Transverse colon (tissue), 4 donors: ENCODE data around the gene TMTC2.
"Not testable (repeated sequence)": the region's sequence is repeated elsewhere in the genome, so short reads cannot be mapped to it uniquely, and the experiment has no call there.

Experiments used
- EP300 ChIP-seq: sonication (generic); formaldehyde crosslinking; IDR thresholded peaks from one replicate; pipeline ENCODE4 v1.6.1; 2017; ENCODE audit warnings: antibody characterized with exemption, low read depth
- POLR2A ChIP-seq: fragments of 450-650 bp; IDR thresholded peaks from one replicate; pipeline ENCODE4 v1.6.1; 2016; ENCODE audit warnings: antibody characterized with exemption, mild to moderate bottlenecking, moderate library complexity
- POLR2AphosphoS5 ChIP-seq, 3 donors: sonication (generic); formaldehyde crosslinking; IDR thresholded peaks; one replicate each; pipeline ENCODE4 v1.6.1; 2016; ENCODE audit warnings: antibody characterized with exemption in 3 of 3
- TF ChIP-seq, protein P1 (sequence below), 5 experiments: fragments of 200-600 bp in 3 of 5; fragments of 450-650 bp in 2 of 5; sonication (generic) in 3 of 5; IDR thresholded peaks; 1 replicate in 2 of 5; 2 replicates in 3 of 5; pipeline ENCODE4 v1.5.1; 2016 to 2017; ENCODE audit warnings: antibody characterized with exemption in 5 of 5, inconsistent platforms in 3 of 5, mild to moderate bottlenecking in 2 of 5, moderate library complexity in 1 of 5

DNA sequence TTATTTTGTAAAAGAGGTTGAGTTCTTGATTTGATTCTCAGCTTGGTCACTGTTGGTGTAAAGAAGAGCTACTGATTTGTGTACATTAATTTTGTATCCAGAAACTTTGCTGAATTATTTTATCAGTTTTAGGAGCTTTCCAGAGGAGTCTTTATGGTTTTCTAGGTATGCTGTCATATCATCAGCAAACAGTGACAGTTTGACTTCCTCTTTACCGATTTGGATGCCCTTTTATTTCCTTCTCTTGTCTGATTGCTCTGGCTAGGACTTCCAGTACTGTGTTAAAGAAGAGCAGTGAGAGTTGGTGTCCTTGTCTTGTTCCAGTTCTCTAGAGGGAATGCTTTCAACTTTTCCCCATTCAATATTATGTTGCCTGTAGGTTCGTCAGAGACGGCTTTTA is 431.2 kb downstream of the TMTC2 start:
- TF ChIP-seq, protein P1, sequence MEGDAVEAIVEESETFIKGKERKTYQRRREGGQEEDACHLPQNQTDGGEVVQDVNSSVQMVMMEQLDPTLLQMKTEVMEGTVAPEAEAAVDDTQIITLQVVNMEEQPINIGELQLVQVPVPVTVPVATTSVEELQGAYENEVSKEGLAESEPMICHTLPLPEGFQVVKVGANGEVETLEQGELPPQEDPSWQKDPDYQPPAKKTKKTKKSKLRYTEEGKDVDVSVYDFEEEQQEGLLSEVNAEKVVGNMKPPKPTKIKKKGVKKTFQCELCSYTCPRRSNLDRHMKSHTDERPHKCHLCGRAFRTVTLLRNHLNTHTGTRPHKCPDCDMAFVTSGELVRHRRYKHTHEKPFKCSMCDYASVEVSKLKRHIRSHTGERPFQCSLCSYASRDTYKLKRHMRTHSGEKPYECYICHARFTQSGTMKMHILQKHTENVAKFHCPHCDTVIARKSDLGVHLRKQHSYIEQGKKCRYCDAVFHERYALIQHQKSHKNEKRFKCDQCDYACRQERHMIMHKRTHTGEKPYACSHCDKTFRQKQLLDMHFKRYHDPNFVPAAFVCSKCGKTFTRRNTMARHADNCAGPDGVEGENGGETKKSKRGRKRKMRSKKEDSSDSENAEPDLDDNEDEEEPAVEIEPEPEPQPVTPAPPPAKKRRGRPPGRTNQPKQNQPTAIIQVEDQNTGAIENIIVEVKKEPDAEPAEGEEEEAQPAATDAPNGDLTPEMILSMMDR (IDR thresholded peaks at IDR 0.05), result not testable (repeated sequence)
- TF ChIP-seq EP300; POLR2A; POLR2AphosphoS5 (IDR thresholded peaks at IDR 0.05): not testable (repeated sequence)
